ENCODE measurements around the gene TMEM238.
"Not testable (repeated sequence)": the region's sequence is repeated elsewhere in the genome, so short reads cannot be mapped to it uniquely, and the experiment has no call there.

The TMEM238 gene

GRCh38 chr19:55384131-55384919 lies at the start of gene TMEM238:
TMEM238 (minus strand) TSS chr19:55384292; CDS start chr19:55384259, 33 bp downstream.
- DNase-seq = peak in 1 of 2 donors; percentile 45

- DNase-seq = no peak
Measured at GRCh38 chr19:55433292-55433691, 49.2 kb upstream of the TMEM238 start.

GRCh38 chr19:55432241-55432959 lies 48.3 kb upstream of the TMEM238 start:
- no peak for DNase-seq

- DNase-seq = no peak
Measured at GRCh38 chr19:55431183-55431582, 47.1 kb upstream of the TMEM238 start.

GRCh38 chr19:55426042-55426441 lies 42.0 kb upstream of the TMEM238 start:
- DNase-seq = no peak

- no peak for DNase-seq
Measured at GRCh38 chr19:55424518-55424917, 40.4 kb upstream of the TMEM238 start.

GRCh38 chr19:55423225-55424005 lies 39.3 kb upstream of the TMEM238 start:
- no peak for DNase-seq

- DNase-seq = peak; percentile 27 to 56
Measured at GRCh38 chr19:55421281-55421680, 37.2 kb upstream of the TMEM238 start.

GRCh38 chr19:55419624-55420236 lies 35.6 kb upstream of the TMEM238 start:
- DNase-seq = no peak

- DNase-seq = no peak
Measured at GRCh38 chr19:55419103-55419502, 35.0 kb upstream of the TMEM238 start.

GRCh38 chr19:55418185-55418584 lies 34.1 kb upstream of the TMEM238 start:
- peak; percentile 61 to 72 for DNase-seq

- no peak for DNase-seq
Measured at GRCh38 chr19:55410168-55410567, 26.1 kb upstream of the TMEM238 start.

- DNase-seq = not testable (repeated sequence)
Measured at GRCh38 chr19:55409179-55409578, 25.1 kb upstream of the TMEM238 start.

- no peak for DNase-seq
Measured at GRCh38 chr19:55408533-55408872, 24.4 kb upstream of the TMEM238 start.

GRCh38 chr19:55407800-55408532 lies 23.9 kb upstream of the TMEM238 start:
- DNase-seq = peak; percentile 99

GRCh38 chr19:55407550-55407799 lies 23.4 kb upstream of the TMEM238 start, which contains the start of gene UBE2S:
UBE2S (minus strand) TSS chr19:55407788; CDS start chr19:55407589, 199 bp downstream.
- DNase-seq = not testable (repeated sequence)

GRCh38 chr19:55406826-55407549 lies 22.9 kb upstream of the TMEM238 start:
- peak in 1 of 2 donors; percentile 27 for DNase-seq

- DNase-seq = peak in 1 of 2 donors; percentile 19
Measured at GRCh38 chr19:55406091-55406825, 22.2 kb upstream of the TMEM238 start.

- DNase-seq = no peak
Measured at GRCh38 chr19:55405638-55406037, 21.5 kb upstream of the TMEM238 start.

- no peak for DNase-seq
Measured at GRCh38 chr19:55402509-55402908, 18.4 kb upstream of the TMEM238 start.

GRCh38 chr19:55401390-55401789 lies 17.3 kb upstream of the TMEM238 start:
- not testable (repeated sequence) for DNase-seq

Data from CD4-positive, alpha-beta T cell treated with Interleukin-4 for 1 hour (primary cell).